Neural progenitor cell (in vitro differentiated cells): ENCODE data around the gene SPTBN2. TPM values are rescaled to one million over a fixed set of nuclear protein-coding genes. Genes with fewer than 3 reads are reported as not detected.
A peak's percentile ranks its signal among the peaks of the same experiment; 100 is the strongest.

Experiments used
- DNase-seq: peaks from one replicate; pipeline ENCODE4 v3.0.0-alpha.2; 2016; ENCODE audit warnings: low spot score
- H2AFZ ChIP-seq: fragments of 200-600 bp; sonication (generic); replicated peaks from 2 replicates; pipeline ENCODE4 v1.6.1; 2016; ENCODE audit warnings: antibody characterized with exemption
- H3F3A ChIP-seq: fragments of 200-600 bp; sonication (generic); 2 replicates; pipeline ENCODE4 v1.6.1; 2016; ENCODE audit warnings: antibody characterized with exemption, low read depth
- H3K27ac ChIP-seq: fragments of 200-600 bp; sonication (generic); 2 replicates; pipeline ENCODE4 v1.5.1; 2016; ENCODE audit warnings: mild to moderate bottlenecking
- H3K27me3 ChIP-seq: fragments of 200-600 bp; sonication (generic); 2 replicates; pipeline ENCODE4 v1.6.1; 2016; ENCODE audit warnings: mild to moderate bottlenecking, moderate library complexity
- H3K36me3 ChIP-seq: fragments of 200-600 bp; sonication (generic); 2 replicates; pipeline ENCODE4 v1.5.1; 2016
- H3K4me1 ChIP-seq: fragments of 200-600 bp; sonication (generic); 2 replicates; pipeline ENCODE4 v1.6.1; 2016; ENCODE audit warnings: mixed run types
- H3K4me2 ChIP-seq: fragments of 200-600 bp; sonication (generic); 2 replicates; pipeline ENCODE4 v1.6.1; 2016
- H3K4me3 ChIP-seq: fragments of 200-600 bp; sonication (generic); 2 replicates; pipeline ENCODE4 v1.5.1; 2016
- H3K79me2 ChIP-seq: fragments of 200-600 bp; sonication (generic); 2 replicates; pipeline ENCODE4 v1.6.1; 2016; ENCODE audit warnings: low read depth
- H3K9ac ChIP-seq: fragments of 200-600 bp; sonication (generic); 2 replicates; pipeline ENCODE4 v1.6.1; 2016
- H3K9me3 ChIP-seq: fragments of 200-600 bp; sonication (generic); 2 replicates; pipeline ENCODE4 v1.5.1; 2016; ENCODE audit warnings: low read depth
- H4K20me1 ChIP-seq: fragments of 200-600 bp; sonication (generic); 2 replicates; pipeline ENCODE4 v1.6.1; 2016; ENCODE audit warnings: low read depth
- H3K27ac Mint-ChIP-seq: 3 replicates; pipeline ENCODE4 v1.8.0; 2021; ENCODE audit warnings: mixed read lengths
- H3K27me3 Mint-ChIP-seq: 2 replicates; pipeline ENCODE4 v1.8.0; 2022; ENCODE audit warnings: low read depth, mild to moderate bottlenecking, inconsistent platforms, moderate library complexity, mixed read lengths; ENCODE audit not compliant: insufficient read depth
- H3K36me3 Mint-ChIP-seq: 3 replicates; pipeline ENCODE4 v1.8.0; 2021; ENCODE audit warnings: mixed read lengths
- H3K4me1 Mint-ChIP-seq: 3 replicates; pipeline ENCODE4 v1.8.0; 2021; ENCODE audit warnings: mixed read lengths
- H3K4me3 Mint-ChIP-seq: 3 replicates; pipeline ENCODE4 v1.8.0; 2021; ENCODE audit warnings: mild to moderate bottlenecking, moderate library complexity, mixed read lengths
- H3K9me3 Mint-ChIP-seq: 3 replicates; pipeline ENCODE4 v1.8.0; 2020; ENCODE audit warnings: mixed read lengths
- CTCF ChIP-seq: fragments of 200-600 bp; sonication (generic); IDR thresholded peaks from 2 replicates; pipeline ENCODE4 v1.5.1; 2017; ENCODE audit warnings: antibody characterized with exemption, mild to moderate bottlenecking
- EZH2 ChIP-seq: fragments of 200-600 bp; sonication (generic); IDR thresholded peaks from 2 replicates; pipeline ENCODE4 v1.6.1; 2017; ENCODE audit warnings: antibody characterized with exemption, mild to moderate bottlenecking, moderate library complexity
- EZH2phosphoT487 ChIP-seq: fragments of 200-600 bp; sonication (generic); IDR thresholded peaks from 2 replicates; pipeline ENCODE4 v1.6.1; 2017; ENCODE audit warnings: antibody characterized with exemption
- total RNA-seq: library from RNA; depleted of rRNA; stranded (reverse); fragments of >200 nt; gene quantifications from 2 replicates; pipeline ENCODE4 v1.2.3, GENCODE V29; 2015; ENCODE audit warnings: low replicate concordance

SPTBN2 gene
- total RNA-seq, 1 donor from 2014 or later = 14.5 TPM

GRCh38 chr11:66710384-66710930 lies 18.6 kb downstream of the SPTBN2 start:
- H3K4me2 ChIP-seq = no peak overlapping the region
- no peak overlapping the region for H3K4me3 ChIP-seq
- H4K20me1 ChIP-seq = no peaks in the 10 kb centered on the region
- TF ChIP-seq EZH2phosphoT487 = no peak
- TF ChIP-seq CTCF = no peak
- TF ChIP-seq EZH2 = no peak
- H2AFZ ChIP-seq = no peak overlapping the region
- H3K36me3 Mint-ChIP-seq = peaks cover 16% of the 10 kb centered on the region
- no peak for DNase-seq
- no peaks in the 10 kb centered on the region for H3K79me2 ChIP-seq
- H3K27ac ChIP-seq = no peak overlapping the region
- H3K27me3 ChIP-seq = no peaks in the 10 kb centered on the region
- H3K36me3 ChIP-seq = no peaks in the 10 kb centered on the region
- no peaks in the 10 kb centered on the region for H3K4me1 ChIP-seq
- no peaks in the 10 kb centered on the region for H3F3A ChIP-seq
- H3K27me3 Mint-ChIP-seq = no peaks in the 10 kb centered on the region
- no peaks in the 10 kb centered on the region for H3K9me3 ChIP-seq
- no peaks in the 10 kb centered on the region for H3K9me3 Mint-ChIP-seq
- H3K4me3 Mint-ChIP-seq = no peak overlapping the region
- H3K4me1 Mint-ChIP-seq = no peaks in the 10 kb centered on the region
- no peak overlapping the region for H3K27ac Mint-ChIP-seq
- H3K9ac ChIP-seq = no peak overlapping the region

GRCh38 chr11:66708701-66709100 lies 20.3 kb downstream of the SPTBN2 start:
- H3K4me1 ChIP-seq = no peaks in the 10 kb centered on the region
- H2AFZ ChIP-seq = no peak overlapping the region
- peaks cover 9% of the 10 kb centered on the region for H3K36me3 Mint-ChIP-seq
- H3K9me3 Mint-ChIP-seq = no peaks in the 10 kb centered on the region
- no peaks in the 10 kb centered on the region for H3K4me1 Mint-ChIP-seq
- H3K4me3 ChIP-seq = no peak overlapping the region
- H3K27ac Mint-ChIP-seq = no peak overlapping the region
- H3K9ac ChIP-seq = no peak overlapping the region
- no peak for DNase-seq
- H3K9me3 ChIP-seq = no peaks in the 10 kb centered on the region
- H3F3A ChIP-seq = no peaks in the 10 kb centered on the region
- no peak overlapping the region for H3K27ac ChIP-seq
- no peaks in the 10 kb centered on the region for H3K27me3 Mint-ChIP-seq
- no peaks in the 10 kb centered on the region for H4K20me1 ChIP-seq
- TF ChIP-seq EZH2 = no peak
- TF ChIP-seq CTCF = no peak
- no peak for TF ChIP-seq EZH2phosphoT487
- H3K27me3 ChIP-seq = no peaks in the 10 kb centered on the region
- H3K4me2 ChIP-seq = no peak overlapping the region
- H3K4me3 Mint-ChIP-seq = no peak overlapping the region
- no peaks in the 10 kb centered on the region for H3K79me2 ChIP-seq
- no peaks in the 10 kb centered on the region for H3K36me3 ChIP-seq

GRCh38 chr11:66708094-66708493 lies 20.9 kb downstream of the SPTBN2 start:
- H3K9me3 Mint-ChIP-seq = no peaks in the 10 kb centered on the region
- Histone ChIP-seq H3K9me3 (no peaks in the 10 kb centered on the region), H3K4me1 (no peaks in the 10 kb centered on the region), H2AFZ (no peak overlapping the region), H3K9ac (no peak overlapping the region), H3K4me2 (no peak overlapping the region), H4K20me1 (no peaks in the 10 kb centered on the region), H3K36me3 (no peaks in the 10 kb centered on the region), H3K79me2 (no peaks in the 10 kb centered on the region), H3K4me3 (no peak overlapping the region), H3K27ac (no peak overlapping the region), H3K27me3 (no peaks in the 10 kb centered on the region), H3F3A (no peaks in the 10 kb centered on the region)
- H3K27ac Mint-ChIP-seq = peak overlapping the region; percentile 61
- TF ChIP-seq EZH2 (no peak), EZH2phosphoT487 (no peak), CTCF (no peak)
- peaks cover 5% of the 10 kb centered on the region for H3K36me3 Mint-ChIP-seq
- DNase-seq = no peak
- H3K27me3 Mint-ChIP-seq = no peaks in the 10 kb centered on the region
- H3K4me3 Mint-ChIP-seq = no peak overlapping the region
- no peaks in the 10 kb centered on the region for H3K4me1 Mint-ChIP-seq
